ENCODE results near the gene LCN15. TPM values are rescaled to one million over a fixed set of nuclear protein-coding genes. Genes with fewer than 3 reads are reported as not detected.

The LCN15 gene
- total RNA-seq, 1 experiment from 2014 or later: not detected

DNA sequence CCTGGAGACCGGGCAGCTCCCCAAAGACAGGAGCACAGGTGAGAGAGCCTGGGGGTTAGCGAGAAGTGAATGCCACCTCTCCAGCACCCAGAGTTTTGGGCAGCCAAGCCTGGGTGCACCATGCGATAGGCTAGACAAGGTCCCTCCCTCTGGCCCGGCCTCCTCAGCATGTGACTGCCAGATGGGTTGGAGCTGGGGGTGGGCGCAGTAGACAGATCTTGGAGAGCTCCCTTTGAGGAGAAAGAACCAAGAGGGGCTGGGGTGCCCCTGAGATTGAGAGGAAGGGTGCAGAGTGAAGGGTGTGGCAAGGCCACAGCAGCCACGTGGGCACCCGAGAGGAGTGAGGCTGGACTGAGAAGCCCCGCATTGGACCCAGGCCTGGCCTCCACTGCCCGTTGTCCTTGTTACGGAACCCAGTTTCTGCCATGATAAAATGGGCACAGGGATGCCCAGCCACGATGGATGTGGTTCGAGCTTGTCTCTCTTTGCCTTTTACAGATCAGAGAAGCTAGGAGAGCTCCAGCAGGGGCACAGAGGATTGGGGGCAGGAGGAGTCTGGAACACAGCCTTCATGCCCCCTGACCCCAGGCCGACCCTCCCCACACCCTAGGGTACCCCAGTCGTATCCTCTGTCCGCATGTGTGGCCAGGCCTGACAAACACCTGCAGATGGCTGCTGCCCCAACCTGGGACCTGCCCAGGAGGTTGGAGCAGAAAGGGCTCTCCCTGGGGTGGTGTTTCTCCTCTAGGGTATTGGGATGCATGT lies 28.2 kb upstream of the LCN15 start:
- Mint-ChIP-seq H3K27me3 (ENCODE audit: insufficient read depth, unreplicated experiment) (no peaks in the 10 kb centered on the region), H3K27ac (ENCODE audit: low read depth, unreplicated experiment) (peak overlapping the region; percentile 94), H3K36me3 (ENCODE audit: insufficient read depth, unreplicated experiment) (peaks cover 22% of the 10 kb centered on the region), H3K4me1 (ENCODE audit: insufficient read depth, unreplicated experiment) (peaks cover 3% of the 10 kb centered on the region), H3K9me3 (ENCODE audit: unreplicated experiment) (no peaks in the 10 kb centered on the region), H3K4me3 (ENCODE audit: unreplicated experiment) (peak overlapping the region; percentile 81)
- POLR2A ChIA-PET: interaction anchor here (2.2 to 5.0 kb wide), 3 partner anchors 9 to 56 kb away, joined by 9 to 33 read pairs (median 12); partner anchors contain the start of gene RABL6
- TSS peak; percentile 39 for BruUV-seq (replicated peaks)
- DNase-seq (ENCODE audit: unreplicated experiment): no peak
- no peak for TF ChIP-seq CTCF (IDR thresholded peaks at IDR 0.05; ENCODE audit: unreplicated experiment)
- intact Hi-C loops (cut with micrococcal nuclease): no loop called here
- CTCF ChIA-PET: interaction anchor here (0.6 to 1.5 kb wide), 15 partner anchors 11 to 603 kb away, joined by 3 to 12 read pairs (median 4); partner anchors contain the start of gene C8G

DNA sequence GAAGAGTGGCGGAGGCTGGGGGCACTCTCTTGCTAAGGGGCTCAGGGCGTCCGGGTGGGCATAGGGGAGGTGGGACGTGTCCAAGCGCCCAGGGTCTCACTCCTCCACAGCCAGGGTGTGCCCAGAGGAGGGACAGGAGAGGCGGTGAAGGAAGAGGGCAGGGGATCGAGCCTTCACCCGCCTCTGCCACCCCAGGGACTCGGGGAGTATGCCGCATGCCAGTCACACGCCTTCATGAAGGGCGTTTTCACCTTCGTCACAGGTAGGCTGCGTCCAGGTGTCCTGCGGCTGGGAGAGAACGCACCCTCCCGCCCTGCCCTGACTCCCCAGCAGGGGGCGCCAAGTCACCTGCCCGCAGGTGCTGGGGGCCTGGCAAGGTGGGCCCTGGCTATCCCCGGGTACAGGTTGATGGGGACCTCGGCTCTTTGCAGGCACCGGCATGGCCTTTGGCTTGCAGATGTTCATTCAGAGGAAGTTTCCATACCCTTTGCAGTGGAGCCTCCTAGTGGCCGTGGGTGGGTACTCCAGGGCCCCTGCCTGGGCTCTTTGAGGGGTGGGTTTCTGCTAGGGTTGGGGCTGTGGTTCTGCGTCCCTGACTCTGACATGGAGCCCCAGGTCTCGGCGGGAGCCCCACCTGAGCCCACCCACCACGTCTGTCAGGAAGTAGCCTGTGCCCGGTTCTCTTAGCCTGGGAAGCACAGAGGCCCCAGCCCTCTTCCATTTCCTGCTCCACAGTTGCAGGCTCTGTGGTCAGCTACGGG lies 27.4 kb upstream of the LCN15 start:
- CTCF ChIA-PET: interaction anchor here (0.6 to 1.5 kb wide), 13 partner anchors 11 to 604 kb away, joined by 3 to 12 read pairs (median 4); partner anchors contain the start of gene C8G
- DNase-seq (ENCODE audit: unreplicated experiment): peak; percentile 77
- BruUV-seq (replicated peaks): no TSS peak
- intact Hi-C loops (cut with micrococcal nuclease): no loop called here
- H3K36me3 Mint-ChIP-seq (ENCODE audit: insufficient read depth, unreplicated experiment): peaks cover 22% of the 10 kb centered on the region
- H3K27ac Mint-ChIP-seq (ENCODE audit: low read depth, unreplicated experiment): peak overlapping the region; percentile 94
- peak; percentile 100 for TF ChIP-seq CTCF (IDR thresholded peaks at IDR 0.05; ENCODE audit: unreplicated experiment)
- POLR2A ChIA-PET: interaction anchor here (1.4 to 5.0 kb wide), 4 partner anchors 10 to 95 kb away, joined by 3 to 33 read pairs (median 10); partner anchors contain the start of genes RABL6 and TRAF2
- peaks cover 5% of the 10 kb centered on the region for H3K4me1 Mint-ChIP-seq (ENCODE audit: insufficient read depth, unreplicated experiment)
- no peaks in the 10 kb centered on the region for H3K27me3 Mint-ChIP-seq (ENCODE audit: insufficient read depth, unreplicated experiment)
- H3K4me3 Mint-ChIP-seq (ENCODE audit: unreplicated experiment): peak overlapping the region; percentile 81
- H3K9me3 Mint-ChIP-seq (ENCODE audit: unreplicated experiment): no peaks in the 10 kb centered on the region

DNA sequence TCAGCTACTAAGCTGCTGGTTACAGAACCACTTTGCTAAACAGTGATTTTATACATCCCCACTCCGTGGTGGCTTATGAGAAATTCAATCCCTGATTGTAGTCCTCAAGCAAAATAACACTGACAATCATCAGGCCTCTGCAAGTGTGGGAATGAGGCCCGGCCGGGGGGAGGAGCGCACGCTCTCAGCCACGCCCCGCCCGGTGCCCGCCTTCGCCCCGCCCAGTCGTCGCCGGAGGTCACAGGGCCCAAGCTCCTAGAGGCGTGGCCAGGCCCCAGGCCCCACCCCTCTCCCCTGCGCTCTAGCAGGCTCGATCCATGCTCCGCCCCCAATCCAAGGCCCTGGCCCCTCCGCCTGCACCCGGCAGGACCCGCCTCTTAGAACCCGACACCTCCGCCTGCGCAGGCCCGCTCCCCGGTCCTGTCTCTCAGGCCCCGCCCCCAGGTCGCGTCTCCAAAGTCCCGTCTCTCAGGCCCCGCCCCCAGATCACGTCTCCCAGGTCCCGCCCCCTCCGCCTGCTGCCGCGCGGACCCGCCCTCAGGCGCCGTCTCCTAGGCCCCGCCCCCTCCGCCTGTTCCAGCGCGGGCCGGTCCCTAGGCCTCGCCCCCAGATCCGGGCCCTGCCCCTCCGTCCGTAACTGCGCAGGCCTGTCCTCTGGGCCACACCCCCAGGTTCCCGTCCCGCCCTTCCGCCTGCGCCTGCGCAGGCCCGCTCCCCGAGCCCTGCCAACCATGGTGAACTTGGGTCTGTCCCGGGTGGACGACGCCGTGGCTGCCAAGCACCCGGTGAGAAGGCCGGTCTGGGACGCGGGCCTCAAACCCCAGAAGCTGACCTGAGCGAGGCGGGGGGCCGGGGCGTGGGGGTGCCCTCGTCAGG lies 26.6 kb upstream of the LCN15 start, which contains the start of gene TMEM141:
Gene TMEM141 (plus strand): TSS at position 705 of the 876 bp plus-strand sequence. CDS start 27 bp downstream, at position 732.
- Mint-ChIP-seq H3K36me3 (ENCODE audit: insufficient read depth, unreplicated experiment) (peaks cover 22% of the 10 kb centered on the region), H3K4me3 (ENCODE audit: unreplicated experiment) (peak within 1 kb of the TSS; percentile 81), H3K9me3 (ENCODE audit: unreplicated experiment) (no peaks in the 10 kb centered on the region), H3K4me1 (ENCODE audit: insufficient read depth, unreplicated experiment) (peaks cover 5% of the 10 kb centered on the region), H3K27me3 (ENCODE audit: insufficient read depth, unreplicated experiment) (no peaks in the 10 kb centered on the region), H3K27ac (ENCODE audit: low read depth, unreplicated experiment) (peak within 1 kb of the TSS; percentile 94)
- BruUV-seq (replicated peaks): no TSS peak
- POLR2A ChIA-PET: interaction anchor here (0.6 to 5.0 kb wide), 13 partner anchors 9 to 831 kb away, joined by 3 to 33 read pairs (median 4); partner anchors contain the start of genes CLIC3, EDF1, MAN1B1 and RABL6
- intact Hi-C loops (cut with micrococcal nuclease): no loop called here
- no peak for TF ChIP-seq CTCF (IDR thresholded peaks at IDR 0.05; ENCODE audit: unreplicated experiment)
- CTCF ChIA-PET: interaction anchor here (0.7 to 0.9 kb wide), 3 partner anchors 25 to 297 kb away, joined by 3 to 6 read pairs (median 5); no protein-coding TSS in a partner anchor
- DNase-seq (ENCODE audit: unreplicated experiment): peak; percentile 99

Data from MCF 10A (cell line).